DND-41 (cell line): ENCODE data around the gene DLG2.

ENCODE experiments used
- CTCF ChIP-seq: IDR thresholded peaks from 2 replicates; pipeline ENCODE4 v1.5.1; 2012; ENCODE audit warnings: borderline replicate concordance, low read length, moderate library complexity, mild to moderate bottlenecking; ENCODE audit not compliant: poor library complexity, severe bottlenecking; ENCODE audit errors: extremely low read depth
- EZH2 ChIP-seq: IDR thresholded peaks from 3 replicates; pipeline ENCODE4 v1.6.1; 2012; ENCODE audit warnings: borderline replicate concordance, low read depth, mild to moderate bottlenecking, moderate library complexity, low read length, inconsistent platforms; ENCODE audit not compliant: severe bottlenecking

GRCh38 chr11:85666687-85667086 lies 39.5 kb upstream of the DLG2 start:
- TF ChIP-seq EZH2 (no peak), CTCF (no peak)
